Measurements from ENCODE around the gene ARHGEF2. TPM values are rescaled to one million over a fixed set of nuclear protein-coding genes. Genes with fewer than 3 reads are reported as not detected.
A peak's percentile ranks its signal among the peaks of the same experiment; 100 is the strongest.

Gene ARHGEF2
- total and polyA plus RNA-seq, 2 of the 13 experiments (the other 11 are each of a cell fraction or from before 2014, with no cell fraction given): 16.1 to 32.1 TPM

GRCh38 chr1:156021954-156022353 lies 43.6 kb upstream of the ARHGEF2 start (continued):
- no peak for TF ChIP-seq RXRB (CRISPR knock-in tag; IDR thresholded peaks at IDR 0.05; ENCODE audit: borderline replicate concordance)
- no peak for TF ChIP-seq NR1H2 (CRISPR knock-in tag; IDR thresholded peaks at IDR 0.05; ENCODE audit: borderline replicate concordance, low read depth)

GRCh38 chr1:156021093-156021428 lies 42.7 kb upstream of the ARHGEF2 start:
- POLR2A ChIA-PET: interaction anchor here (0.7 to 0.8 kb wide), 2 partner anchors 20 to 89 kb away, joined by 3 read pairs; no protein-coding TSS in a partner anchor
- in situ Hi-C loops (cut with HindIII; ENCODE audit: extremely low pct_ligation_motif_present, low pct_unique_long_range_greater_than_20kb): no loop called here
- Histone ChIP-seq H3K79me2 (ENCODE audit: insufficient read depth, low read length) (peaks cover 19% of the 10 kb centered on the region), H3K36me3 (replicated peaks in 1 of 2; ENCODE audit: control insufficient read depth in 1 of 2, insufficient read depth in 2 of 2, low read length in 2 of 2) (peaks cover 1 to 9% of the 10 kb centered on the region in 2 experiments; a peak in 3 of 5 replicates), H3K4me2 (ENCODE audit: low read depth, low read length) (peak overlapping the region; percentile 92), H3K9me3 (ENCODE audit: low read length) (no peaks in the 10 kb centered on the region), H2AFZ (ENCODE audit: low read length) (peak overlapping the region; percentile 89), H3K27me3 (ENCODE audit: control insufficient read depth in 1 of 2, insufficient read depth in 2 of 2, low read length in 2 of 2) (no peaks in the 10 kb centered on the region; a peak in 1 of 5 replicates), H3K4me3 (replicated peaks in 1 of 3; ENCODE audit: insufficient read depth in 1 of 3, low read depth in 2 of 3, low read length in 3 of 3) (peak overlapping the region; percentile 92; a peak in 5 of 6 replicates), H3K4me1 (ENCODE audit: insufficient read depth, low read length) (peaks cover 39% of the 10 kb centered on the region), H4K20me1 (ENCODE audit: insufficient read depth, low read length) (0 out of 2 replicates have a peak, but pooled peaks cover 2% of the 10 kb centered on the region), H3K9ac (ENCODE audit: insufficient read depth, low read depth, low read length) (peak overlapping the region; percentile 82; the same call in 1 of the 2 replicates), H3K27ac (ENCODE audit: extremely low read length, insufficient read depth, low read length) (no peak overlapping the region)
- intact Hi-C loops (cut with micrococcal nuclease; ENCODE audit: unreplicated experiment): loop anchor here (2.0 kb wide), 1 partner anchor 46 kb away; no protein-coding TSS in a partner anchor
- TF ChIP-seq BRF2 (CRISPR knock-in tag; IDR thresholded peaks at IDR 0.05) (no peak), NR2F2 (IDR thresholded peaks at IDR 0.05; ENCODE audit: borderline replicate concordance, low read depth) (0 out of 2 replicates have a peak, but pooled peaks have one; percentile 21), SRSF1 (optimal IDR thresholded peaks at IDR 0.05; ENCODE audit: low read depth, low read length) (no peak), MTF2 (CRISPR knock-in tag; IDR thresholded peaks at IDR 0.05; ENCODE audit: borderline replicate concordance) (0 out of 2 replicates have a peak, but pooled peaks have one; percentile 40), ZNF17 (CRISPR knock-in tag; IDR thresholded peaks at IDR 0.05) (no peak), CHCHD3 (CRISPR knock-in tag; IDR thresholded peaks at IDR 0.05) (0 out of 2 replicates have a peak, but pooled peaks have one; percentile 2), ZGPAT (CRISPR knock-in tag; IDR thresholded peaks at IDR 0.05) (0 out of 2 replicates have a peak, but pooled peaks have one; percentile 3), AFF4 (CRISPR knock-in tag; IDR thresholded peaks at IDR 0.05) (no peak)
- no TSS peak for BruUV-seq (replicated peaks)
- ATAC-seq (no peak), DNase-seq (ENCODE audit: low spot score) (no peak), FAIRE-seq (no peak)
- 0% methylated on average over 4 of the region's 4 CpGs for WGBS (ENCODE audit: low lambda C conversion rate)
- CTCF ChIA-PET (ENCODE audit: low intra/inter-chr PET ratio, low total read pairs): interaction anchor here (0.5 kb wide), 1 partner anchor 9 kb away, joined by 3 read pairs; no protein-coding TSS in a partner anchor

All from HepG2 (cell line).